Fibroblast of lung (primary cell): Measurements from ENCODE around the gene CDK11B.

Experiments used
- CTCF ChIP-seq, 2 donors: IDR thresholded peaks in 1 of 2; conservative IDR thresholded peaks in 1 of 2; 1 replicate in 1 of 2; 2 replicates in 1 of 2; pipeline ENCODE4 v1.5.1; 2011 to 2012; ENCODE audit warnings: low read length in 2 of 2, control low read depth in 1 of 2, inconsistent platforms in 1 of 2, low read depth in 1 of 2, mild to moderate bottlenecking in 1 of 2
- EZH2 ChIP-seq: IDR thresholded peaks from 2 replicates; pipeline ENCODE4 v1.5.1; 2012; ENCODE audit warnings: low read length, control low read depth, mild to moderate bottlenecking; ENCODE audit errors: missing control alignments

GRCh38 chr1:1684031-1684681 lies 25.4 kb upstream of the CDK11B start:
- TF ChIP-seq CTCF (conservative IDR thresholded peaks at IDR 0.05 in 1 of 2, IDR thresholded peaks at IDR 0.05 in 1 of 2; ENCODE audit: low read depth in 1 of 2, low read length in 2 of 2) = no peak
- no peak for TF ChIP-seq EZH2
